CD4-positive, alpha-beta memory T cell (primary cell): ENCODE results near the gene RAP2B. TPM values are rescaled to one million over a fixed set of nuclear protein-coding genes. Genes with fewer than 3 reads are reported as not detected.
A peak's percentile ranks its signal among the peaks of the same experiment; 100 is the strongest.

Experiments used
- CTCF ChIA-PET: fragments of 350-600 bp; sonication (Branson Sonifier 250); formaldehyde crosslinking; loops from one replicate; lab custom pipeline; 2021; ENCODE audit warnings: inconsistent platforms; ENCODE audit not compliant: partially characterized antibody; lab: Charles Lee
- POLR2A ChIA-PET: fragments of 350-600 bp; sonication (Branson Sonifier 250); formaldehyde crosslinking; loops from one replicate; lab custom pipeline; 2021; ENCODE audit not compliant: partially characterized antibody; lab: Charles Lee
- DNase-seq, 5 donors: peaks; one replicate each; pipeline versions ENCODE4 v3.0.0 to v3.0.0-alpha.2; 2020 to 2022; ENCODE audit warnings: mixed read lengths in 1 of 5
- H3K27ac ChIP-seq: one replicate; pipeline ENCODE4 v1.7.0; 2013; ENCODE audit warnings: low read depth, low read length
- H3K27me3 ChIP-seq: 2 replicates; pipeline ENCODE4 v1.7.0; 2013; ENCODE audit warnings: mild to moderate bottlenecking, low read length, moderate library complexity; ENCODE audit not compliant: insufficient read depth
- H3K36me3 ChIP-seq: 2 replicates; pipeline ENCODE4 v1.7.0; 2013; ENCODE audit warnings: mild to moderate bottlenecking, low read length, moderate library complexity; ENCODE audit not compliant: insufficient read depth
- H3K4me1 ChIP-seq: 2 replicates; pipeline ENCODE4 v1.7.0; 2013; ENCODE audit warnings: mild to moderate bottlenecking, low read length, moderate library complexity; ENCODE audit not compliant: insufficient read depth
- H3K4me3 ChIP-seq, 2 donors: one replicate each; pipeline ENCODE4 v1.7.0; 2013; ENCODE audit warnings: low read length in 2 of 2, mild to moderate bottlenecking in 1 of 2
- H3K9me3 ChIP-seq, 2 donors: one replicate each; pipeline ENCODE4 v1.7.0; 2013; ENCODE audit warnings: low read length in 2 of 2, control low read depth in 1 of 2; ENCODE audit not compliant: control insufficient read depth in 1 of 2
- H3K27ac Mint-ChIP-seq, 7 donors: one replicate each; pipeline ENCODE4 v1.8.0; 2020 to 2021; ENCODE audit warnings: mixed read lengths in 7 of 7, mild to moderate bottlenecking in 6 of 7, inconsistent platforms in 3 of 7, moderate library complexity in 3 of 7
- H3K27me3 Mint-ChIP-seq, 2 donors: one replicate each; pipeline ENCODE4 v1.8.0; 2020 to 2021; ENCODE audit warnings: mixed read lengths in 2 of 2
- H3K36me3 Mint-ChIP-seq, 2 donors: one replicate each; pipeline ENCODE4 v1.8.0; 2020 to 2021; ENCODE audit warnings: mixed read lengths in 2 of 2, inconsistent platforms in 1 of 2, mild to moderate bottlenecking in 1 of 2
- H3K4me1 Mint-ChIP-seq, 4 donors: one replicate each; pipeline ENCODE4 v1.8.0; 2020 to 2021; ENCODE audit warnings: mixed read lengths in 4 of 4, mild to moderate bottlenecking in 1 of 4
- H3K4me3 Mint-ChIP-seq, 8 donors: one replicate each; pipeline ENCODE4 v1.8.0; 2020 to 2021; ENCODE audit warnings: mixed read lengths in 8 of 8, mild to moderate bottlenecking in 7 of 8, moderate library complexity in 6 of 8, inconsistent platforms in 3 of 8
- H3K9me3 Mint-ChIP-seq, 8 donors: one replicate each; pipeline ENCODE4 v1.8.0; 2020 to 2021; ENCODE audit warnings: mixed read lengths in 8 of 8, mild to moderate bottlenecking in 5 of 8, inconsistent platforms in 3 of 8, moderate library complexity in 1 of 8
- intact Hi-C: fragments of 100-400 bp; cut with micrococcal nuclease; formaldehyde crosslinking; loops from one replicate; pipeline ENCODE4 v1.15.1; 2023
- polyA plus RNA-seq, 2 donors: library from polyadenylated mRNA; unstranded; fragments of 300-500 nt; fragmentation: Illumina TruSeq; gene quantifications; one replicate each; pipeline ENCODE4 v1.2.3, GENCODE V29; 2021
- total RNA-seq, 2 experiments: library from RNA; stranded (reverse); gene quantifications; one replicate each; pipeline ENCODE4 v1.2.3, GENCODE V29; 2021

Gene RAP2B
- total and polyA plus RNA-seq, 4 experiments from 2014 or later: 13.8 to 42.3 (median 30.3) TPM

DNA sequence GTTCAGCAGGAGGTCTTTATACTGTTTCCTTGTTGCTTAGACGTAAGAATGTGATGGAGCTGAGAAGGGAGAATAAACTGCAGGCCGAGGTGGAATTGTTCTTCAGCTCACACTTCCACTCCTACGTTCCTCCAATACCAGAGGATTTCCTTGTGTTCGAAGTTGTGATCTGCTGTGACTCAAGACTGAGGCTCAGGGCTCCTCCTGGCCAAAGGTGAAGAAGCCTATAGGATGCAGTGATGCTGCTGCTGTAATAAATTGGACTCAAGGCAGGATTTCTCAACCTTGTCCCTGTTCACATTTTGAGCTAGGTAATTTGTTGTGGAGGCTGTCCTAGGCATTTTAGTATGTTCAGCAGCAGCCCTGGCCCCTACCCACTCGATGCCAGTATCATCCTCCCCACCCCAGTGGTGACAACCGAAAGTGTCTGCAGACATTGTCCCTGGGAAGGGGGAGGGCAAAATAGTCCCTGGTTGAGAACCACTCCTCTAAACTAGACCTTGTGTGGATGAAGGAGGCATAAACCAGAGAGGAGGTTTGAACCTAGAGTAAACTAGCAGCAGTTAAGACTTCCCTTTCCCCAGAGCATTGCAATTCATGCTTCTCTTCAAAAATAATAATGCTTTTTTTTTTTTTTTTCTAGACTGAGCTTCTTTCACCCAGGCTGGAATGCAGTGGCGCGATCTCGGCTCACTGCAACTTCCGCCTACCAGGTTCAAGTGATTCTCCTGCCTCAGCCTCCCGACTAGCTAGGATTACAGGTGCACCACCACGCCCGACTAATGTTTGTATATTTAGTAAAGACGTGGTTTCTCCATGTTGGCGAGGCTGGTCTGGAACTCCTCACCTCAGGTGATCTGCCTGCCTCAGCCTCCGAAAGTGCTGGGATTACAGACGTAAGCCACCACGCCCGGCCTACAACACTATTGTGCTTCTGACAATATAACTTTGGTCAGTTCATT, 11.1 kb downstream of the RAP2B start:
- Mint-ChIP-seq H3K9me3 (peaks cover 0 to 3% (median 0%) of the 10 kb centered on the region in 8 donors), H3K27me3 (no peaks in the 10 kb centered on the region), H3K36me3 (peaks cover 6 to 7% of the 10 kb centered on the region in 2 donors), H3K4me1 (peaks cover 20 to 55% (median 44%) of the 10 kb centered on the region in 4 donors), H3K27ac (peak overlapping the region; percentile 3 to 83 (median 66)), H3K4me3 (no peak overlapping the region)
- intact Hi-C loops: no loop called here
- Histone ChIP-seq H3K27ac (no peak overlapping the region), H3K9me3 (no peaks in the 10 kb centered on the region), H3K36me3 (no peaks in the 10 kb centered on the region), H3K27me3 (no peaks in the 10 kb centered on the region), H3K4me1 (peaks cover 26% of the 10 kb centered on the region), H3K4me3 (no peak overlapping the region)
- POLR2A ChIA-PET: interaction anchor here (1.1 to 3.8 kb wide), 5 partner anchors 8 to 595 kb away, joined by 3 to 16 read pairs (median 9); partner anchors contain the start of gene RAP2B
- no peak for DNase-seq
- CTCF ChIA-PET: interaction anchor here (0.9 to 4.5 kb wide), 8 partner anchors 9 to 130 kb away, joined by 3 to 33 read pairs (median 3); no protein-coding TSS in a partner anchor

GRCh38 chr3:153173758-153174516, 11.9 kb downstream of the RAP2B start:
- Mint-ChIP-seq H3K4me1 (peaks cover 17 to 48% (median 38%) of the 10 kb centered on the region in 4 donors), H3K27ac (peak overlapping the region; percentile 17 to 83 (median 68)), H3K36me3 (peaks cover 8 to 11% of the 10 kb centered on the region in 2 donors), H3K4me3 (no peak overlapping the region), H3K9me3 (peaks cover 0 to 3% (median 0%) of the 10 kb centered on the region in 8 donors), H3K27me3 (no peaks in the 10 kb centered on the region)
- peaks cover 17% of the 10 kb centered on the region for H3K4me1 ChIP-seq
- no peaks in the 10 kb centered on the region for H3K9me3 ChIP-seq
- H3K36me3 ChIP-seq: no peaks in the 10 kb centered on the region
- no peak overlapping the region for H3K4me3 ChIP-seq
- no peaks in the 10 kb centered on the region for H3K27me3 ChIP-seq
- no peak for DNase-seq
- ChIA-PET CTCF (interaction anchor here (0.8 to 4.5 kb wide), 7 partner anchors 10 to 131 kb away, joined by 3 to 33 read pairs (median 3); no protein-coding TSS in a partner anchor), POLR2A (interaction anchor here (1.7 to 3.8 kb wide), 2 partner anchors 13 to 48 kb away, joined by 9 to 16 read pairs; no protein-coding TSS in a partner anchor)
- intact Hi-C loops: no loop called here
- H3K27ac ChIP-seq: no peak overlapping the region

- POLR2A ChIA-PET: interaction anchor here (1.3 to 1.7 kb wide), 2 partner anchors 10 to 45 kb away, joined by 4 read pairs; no protein-coding TSS in a partner anchor
- intact Hi-C loops: no loop called here
- Histone ChIP-seq H3K36me3 (no peaks in the 10 kb centered on the region), H3K27ac (no peak overlapping the region), H3K4me1 (peaks cover 11% of the 10 kb centered on the region), H3K4me3 (no peak overlapping the region), H3K9me3 (no peaks in the 10 kb centered on the region), H3K27me3 (no peaks in the 10 kb centered on the region)
- DNase-seq: no peak
- peaks cover 11 to 39% (median 30%) of the 10 kb centered on the region in 4 donors for H3K4me1 Mint-ChIP-seq
- no peak overlapping the region for H3K4me3 Mint-ChIP-seq
- no peaks in the 10 kb centered on the region for H3K27me3 Mint-ChIP-seq
- CTCF ChIA-PET: no interaction called here
- peaks cover 10 to 12% of the 10 kb centered on the region in 2 donors for H3K36me3 Mint-ChIP-seq
- H3K27ac Mint-ChIP-seq: no peak overlapping the region
- H3K9me3 Mint-ChIP-seq: peaks cover 0 to 3% (median 0%) of the 10 kb centered on the region in 8 donors
These were observed 14.2 kb downstream of the RAP2B start for GRCh38 chr3:153176197-153176596.

GRCh38 chr3:153180860-153181372, 18.9 kb downstream of the RAP2B start:
- no peaks in the 10 kb centered on the region for H3K27me3 Mint-ChIP-seq
- H3K4me1 ChIP-seq: peaks cover 8% of the 10 kb centered on the region
- intact Hi-C loops: no loop called here
- no peak overlapping the region for H3K4me3 Mint-ChIP-seq
- H3K27ac Mint-ChIP-seq: no peak overlapping the region
- peaks cover 5 to 17% (median 12%) of the 10 kb centered on the region in 4 donors for H3K4me1 Mint-ChIP-seq
- H3K36me3 Mint-ChIP-seq: peaks cover 10 to 12% of the 10 kb centered on the region in 2 donors
- peaks cover 0 to 3% (median 0%) of the 10 kb centered on the region in 8 donors for H3K9me3 Mint-ChIP-seq
- H3K4me3 ChIP-seq: no peak overlapping the region
- POLR2A ChIA-PET: interaction anchor here (0.5 to 1.8 kb wide), 4 partner anchors 9 to 40 kb away, joined by 3 read pairs; no protein-coding TSS in a partner anchor
- no peaks in the 10 kb centered on the region for H3K9me3 ChIP-seq
- no peak overlapping the region for H3K27ac ChIP-seq
- no peaks in the 10 kb centered on the region for H3K27me3 ChIP-seq
- no peak for DNase-seq
- CTCF ChIA-PET: interaction anchor here (1.0 kb wide), 1 partner anchor 109 kb away, joined by 3 read pairs; no protein-coding TSS in a partner anchor
- no peaks in the 10 kb centered on the region for H3K36me3 ChIP-seq

DNA sequence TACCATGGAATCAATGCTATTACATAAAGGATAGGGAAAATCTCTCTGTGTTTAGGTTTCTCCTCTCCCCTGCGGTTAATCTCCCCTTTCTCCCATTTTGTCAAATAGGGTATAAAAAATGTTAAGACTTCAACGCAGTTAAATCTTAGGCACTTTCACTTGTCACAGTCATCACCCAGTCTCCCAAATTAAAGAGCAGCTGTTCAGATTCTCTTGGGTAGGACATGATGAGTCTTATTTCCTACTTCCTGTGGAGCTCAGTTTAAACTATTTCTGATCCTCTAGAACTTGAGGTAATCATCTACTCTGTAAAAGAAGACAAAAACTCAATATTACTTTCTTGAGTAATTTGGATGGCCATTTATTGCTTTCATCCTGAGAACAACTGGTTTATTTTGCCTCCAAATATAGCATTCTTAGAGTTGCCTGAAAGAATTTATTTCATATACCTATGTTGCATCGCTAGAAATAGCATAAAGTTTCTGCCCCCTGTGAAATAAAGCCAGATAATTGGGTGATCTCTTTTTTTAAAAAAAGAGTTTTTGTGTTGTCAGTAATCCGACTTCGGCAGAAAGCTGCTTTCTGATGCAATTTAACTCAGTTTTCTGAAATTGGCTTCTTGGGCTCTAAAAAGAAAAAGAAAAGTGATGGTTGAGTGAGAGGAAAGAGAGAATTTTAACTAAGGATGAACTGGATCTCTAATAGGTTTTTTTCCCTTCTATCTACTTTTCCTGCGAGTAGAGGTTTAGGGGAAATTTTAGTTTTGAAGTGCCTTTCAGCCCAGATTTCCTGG, 20.7 kb downstream of the RAP2B start:
- Mint-ChIP-seq H3K4me1 (peaks cover 5 to 18% (median 11%) of the 10 kb centered on the region in 4 donors), H3K4me3 (no peak overlapping the region), H3K36me3 (peaks cover 10 to 12% of the 10 kb centered on the region in 2 donors), H3K27ac (peak overlapping the region in 1 of 7 donors; percentile 19), H3K27me3 (no peaks in the 10 kb centered on the region), H3K9me3 (no peaks in the 10 kb centered on the region)
- no peaks in the 10 kb centered on the region for H3K36me3 ChIP-seq
- H3K4me3 ChIP-seq: no peak overlapping the region
- ChIA-PET POLR2A (interaction anchor here (0.6 to 0.9 kb wide), 2 partner anchors 21 to 108 kb away, joined by 3 to 4 read pairs; no protein-coding TSS in a partner anchor), CTCF (interaction anchor here (0.9 to 1.3 kb wide), 2 partner anchors 18 to 108 kb away, joined by 4 read pairs; no protein-coding TSS in a partner anchor)
- H3K27ac ChIP-seq: no peak overlapping the region
- intact Hi-C loops: no loop called here
- H3K9me3 ChIP-seq: no peaks in the 10 kb centered on the region
- no peak for DNase-seq
- H3K27me3 ChIP-seq: no peaks in the 10 kb centered on the region
- peaks cover 8% of the 10 kb centered on the region for H3K4me1 ChIP-seq

GRCh38 chr3:153190923-153191322, 28.9 kb downstream of the RAP2B start:
- H3K9me3 Mint-ChIP-seq: no peaks in the 10 kb centered on the region
- Histone ChIP-seq H3K27me3 (no peaks in the 10 kb centered on the region), H3K27ac (no peak overlapping the region), H3K9me3 (no peaks in the 10 kb centered on the region), H3K36me3 (no peaks in the 10 kb centered on the region), H3K4me3 (no peak overlapping the region), H3K4me1 (no peaks in the 10 kb centered on the region)
- ChIA-PET POLR2A (no interaction called here), CTCF (interaction anchor here (1.0 kb wide), 2 partner anchors 19 to 25 kb away, joined by 3 read pairs; no protein-coding TSS in a partner anchor)
- H3K4me3 Mint-ChIP-seq: no peak overlapping the region
- intact Hi-C loops: no loop called here
- H3K27me3 Mint-ChIP-seq: no peaks in the 10 kb centered on the region
- no peaks in the 10 kb centered on the region for H3K36me3 Mint-ChIP-seq
- H3K27ac Mint-ChIP-seq: no peak overlapping the region
- no peak for DNase-seq
- peaks cover 0 to 2% (median under 1%) of the 10 kb centered on the region in 4 donors for H3K4me1 Mint-ChIP-seq
